HG03575 (cell line): ENCODE measurements around the gene CDK2.
"Not testable (repeated sequence)": the region's sequence is repeated elsewhere in the genome, so short reads cannot be mapped to it uniquely, and the experiment has no call there.

Experiments
- ATAC-seq: cut with Tn5 transposase; IDR thresholded peaks from one replicate; pipeline ENCODE4 v1.9.1; 2021; ENCODE audit not compliant: unreplicated experiment, insufficient number of reproducible peaks, low FRiP score; ENCODE audit errors: extremely low read depth

The CDK2 gene

DNA sequence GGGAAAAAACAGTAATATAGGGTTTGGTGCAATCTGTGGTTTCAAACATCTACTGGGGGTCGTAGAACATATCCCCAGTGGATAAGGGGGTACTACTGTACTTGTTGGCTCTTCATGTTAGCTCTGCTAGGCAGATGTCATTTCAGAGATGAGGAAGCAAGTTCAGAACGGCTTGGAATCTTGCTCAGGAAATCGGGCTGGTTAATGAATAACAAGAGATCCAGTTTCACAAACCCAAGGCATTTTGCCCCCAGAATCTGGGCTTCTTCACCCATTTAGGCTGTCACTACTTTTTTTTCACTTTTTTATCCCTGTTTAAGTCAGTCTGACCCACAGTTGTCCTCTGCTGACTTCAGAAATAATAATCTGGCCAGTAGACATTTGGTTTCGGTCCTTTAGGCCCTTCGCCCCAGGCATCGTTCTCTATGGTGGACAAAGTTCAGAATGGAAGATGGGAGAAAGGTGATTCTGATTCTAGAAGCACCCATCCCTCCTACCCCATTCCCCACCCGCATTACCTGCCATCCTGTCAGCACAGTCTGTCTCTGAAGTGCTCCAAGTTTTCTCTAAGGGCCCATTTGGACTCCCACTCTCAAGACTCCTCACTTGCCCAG is 35.0 kb downstream of the CDK2 start:
- ATAC-seq: no peak

DNA sequence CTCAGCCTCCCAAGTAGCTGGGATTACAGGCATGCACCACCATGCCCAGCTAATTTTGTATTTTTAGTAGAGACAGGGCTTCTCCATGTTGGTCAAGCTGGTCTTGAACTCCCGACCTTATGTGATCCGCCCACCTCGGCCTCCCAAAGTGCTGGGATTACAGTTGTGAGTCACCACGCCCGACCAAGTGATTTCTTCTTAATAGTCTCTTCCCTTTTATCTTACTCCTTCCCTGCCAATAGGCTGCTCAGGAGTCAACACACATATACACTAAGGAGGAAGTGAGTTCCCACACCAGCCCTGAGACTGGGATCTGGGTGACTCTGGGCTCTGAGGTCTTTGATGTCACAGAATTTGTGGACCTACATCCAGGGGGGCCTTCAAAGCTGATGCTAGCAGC is 36.7 kb downstream of the CDK2 start:
- ATAC-seq: not testable (repeated sequence)

GRCh38 chr12:56004211-56004610 is 37.6 kb downstream of the CDK2 start:
- no peak for ATAC-seq

GRCh38 chr12:56007564-56008559 is 41.2 kb downstream of the CDK2 start:
- ATAC-seq: no peak

GRCh38 chr12:56010111-56010570 is 43.5 kb downstream of the CDK2 start:
- ATAC-seq: no peak

- no peak for ATAC-seq
These were observed 45.0 kb downstream of the CDK2 start for GRCh38 chr12:56011509-56012090.

GRCh38 chr12:56013482-56013881 is 46.9 kb downstream of the CDK2 start:
- no peak for ATAC-seq

DNA sequence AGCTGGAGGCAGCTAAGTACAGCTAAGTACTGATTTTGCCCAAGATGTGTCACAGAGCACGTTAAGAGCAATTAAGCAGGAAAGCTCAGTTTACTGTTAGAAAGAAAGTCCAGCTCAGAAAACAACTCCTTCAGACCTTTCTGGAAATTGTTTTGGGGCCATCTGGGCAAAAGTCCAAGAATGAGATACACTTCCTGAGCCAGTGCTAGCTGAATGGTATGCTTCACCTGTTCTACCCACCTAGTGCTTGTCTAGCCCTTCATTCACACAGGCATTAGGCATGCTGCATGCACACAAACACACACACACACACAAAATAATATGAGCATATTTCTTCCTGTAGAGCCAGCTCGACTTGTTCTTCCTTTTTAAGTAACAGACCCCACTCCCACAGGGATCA is 47.6 kb downstream of the CDK2 start:
- ATAC-seq: no peak

GRCh38 chr12:56017181-56017580 is 50.6 kb downstream of the CDK2 start:
- ATAC-seq: no peak

DNA sequence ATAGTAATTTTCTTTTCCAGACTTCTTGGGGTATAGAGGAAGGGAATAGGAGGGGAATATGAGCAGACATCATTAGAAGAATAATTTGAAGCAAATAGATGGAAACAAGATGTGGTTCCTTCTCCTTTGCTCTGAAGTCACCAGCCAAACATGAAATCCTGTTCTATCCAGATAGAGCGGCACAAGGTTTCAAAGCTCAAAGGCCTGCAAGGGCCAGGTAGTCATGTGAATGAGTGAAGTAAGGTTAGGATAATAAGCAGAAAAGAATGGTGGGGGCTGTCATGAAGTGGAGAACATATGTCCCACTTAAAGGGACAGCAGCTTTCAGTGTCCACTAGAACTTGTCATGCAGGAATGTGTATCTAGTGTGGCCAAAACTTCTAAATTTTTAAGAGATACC is 51.7 kb downstream of the CDK2 start:
- no peak for ATAC-seq

DNA sequence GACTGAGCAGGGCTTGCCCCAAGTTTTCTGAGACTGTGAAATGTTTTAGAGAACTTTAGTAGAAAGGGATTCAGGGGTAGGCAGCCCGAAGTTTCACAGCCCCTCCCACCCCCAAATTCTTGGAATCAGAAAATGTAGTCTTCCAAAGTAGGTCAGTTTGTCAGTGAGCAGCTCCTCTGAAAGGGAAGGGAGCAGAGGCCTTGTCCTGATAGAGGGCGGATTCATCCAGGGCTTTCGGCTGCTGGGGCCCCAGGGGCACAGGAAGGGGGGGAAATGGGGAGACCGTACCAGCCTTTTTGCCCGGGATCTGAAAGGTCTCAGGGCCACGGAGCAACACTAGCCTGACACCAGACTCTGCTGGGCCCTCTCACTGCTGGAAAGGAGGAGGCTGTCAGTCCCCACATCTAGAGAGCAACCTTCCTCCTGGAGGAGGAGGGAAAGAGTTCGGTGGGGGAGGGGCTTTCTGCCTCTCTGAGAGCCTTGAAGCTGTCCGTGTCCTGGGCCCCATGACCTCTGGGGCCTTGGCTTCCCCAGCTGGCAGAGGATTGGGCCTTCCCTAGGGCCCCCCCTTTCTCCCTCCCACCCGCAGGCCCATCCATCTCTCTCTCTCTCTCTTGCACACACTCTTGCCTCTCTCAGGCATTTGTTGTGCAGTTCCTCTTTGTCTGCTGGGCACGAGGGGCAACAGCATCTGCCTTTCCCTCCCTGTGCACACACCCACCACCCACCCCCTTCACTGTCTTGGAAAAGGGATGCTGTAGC is 54.0 kb downstream of the CDK2 start, which contains the start of gene IKZF4:
Gene IKZF4 (plus strand): TSS at position 621 of the 762 bp plus-strand sequence. CDS start 451 bp downstream, outside the sequence.
- ATAC-seq: no peak

- ATAC-seq: no peak
These were observed 55.4 kb downstream of the CDK2 start for GRCh38 chr12:56021889-56022497.
